GM12878 (cell line): ENCODE results near the gene RBMS3. TPM values are rescaled to one million over a fixed set of nuclear protein-coding genes. Genes with fewer than 3 reads are reported as not detected.

Experiments used
- ATAC-seq: fragments of 200-7000 bp; cut with Tn5 transposase; 3 replicates; pipeline ENCODE4 v1.9.1; 2020; ENCODE audit warnings: mild to moderate bottlenecking, moderate library complexity
- BruUV-seq: library from RNA; stranded (reverse); fragments of 400-500 nt; replicated peaks from 2 replicates; lab custom pipeline; 2021; lab: Mats Ljungman, UMichigan
- CTCF ChIA-PET: fragments of 300-600 bp; sonication (Branson Sonifier 250); formaldehyde crosslinking; extraction: SDS; loops from one replicate; lab custom pipeline; 2021; ENCODE audit warnings: inconsistent platforms; lab: Yijun Ruan, JAX
- POLR2A ChIA-PET: fragments of 350-600 bp; formaldehyde crosslinking; extraction: SDS; loops from one replicate; lab custom pipeline; 2021; ENCODE audit warnings: inconsistent platforms; lab: Charles Lee
- RAD21 ChIA-PET: fragments of 300-600 bp; sonication (Branson Sonifier 250); formaldehyde crosslinking; loops from one replicate; lab custom pipeline; 2023; ENCODE audit warnings: antibody characterized with exemption; ENCODE audit not compliant: unreplicated experiment; lab: Charles Lee
- SMC1A ChIA-PET: fragments of 300-600 bp; sonication (Branson Sonifier 250); formaldehyde crosslinking; loops from one replicate; lab custom pipeline; 2023; ENCODE audit not compliant: unreplicated experiment, uncharacterized antibody; lab: Charles Lee
- DNase-seq: peaks from one replicate; pipeline ENCODE4 v3.0.0-alpha.2; 2011; ENCODE audit warnings: low read depth, low spot score
- FAIRE-seq: peaks from 3 replicates; lab custom pipeline; 2011; peaks lifted over from hg19 to GRCh38; lab: Jason Lieb, UNC
- H2AFZ ChIP-seq: 2 replicates; pipeline ENCODE4 v1.6.0; 2011; ENCODE audit warnings: low read depth, low read length, control low read depth; ENCODE audit not compliant: control insufficient read depth
- H3K27ac ChIP-seq: 2 replicates; pipeline ENCODE4 v1.5.1; 2011; ENCODE audit warnings: control low read depth; ENCODE audit not compliant: control insufficient read depth, insufficient read depth
- H3K27me3 ChIP-seq, 2 experiments: replicated peaks in 1 of 2; 2 replicates each; pipeline versions ENCODE4 v1.6.0 to v1.6.1; 2011; ENCODE audit warnings: low read length in 1 of 2; ENCODE audit not compliant: control insufficient read depth in 2 of 2, insufficient read depth in 2 of 2
- H3K36me3 ChIP-seq, 2 experiments: 2 replicates each; pipeline ENCODE4 v1.5.1; 2011; ENCODE audit warnings: low read length in 1 of 2; ENCODE audit not compliant: control insufficient read depth in 2 of 2, insufficient read depth in 2 of 2
- H3K4me1 ChIP-seq: 2 replicates; pipeline ENCODE4 v1.6.1; 2011; ENCODE audit warnings: mild to moderate bottlenecking, low read length, moderate library complexity, mixed read lengths; ENCODE audit not compliant: control insufficient read depth, insufficient read depth
- H3K4me2 ChIP-seq: 2 replicates; pipeline ENCODE4 v1.6.0; 2011; ENCODE audit warnings: control low read depth; ENCODE audit not compliant: control insufficient read depth, insufficient read depth
- H3K4me3 ChIP-seq: fragments of 200-600 bp; sonication (generic); 2 replicates; pipeline ENCODE4 v1.5.1; 2016
- H3K79me2 ChIP-seq: 2 replicates; pipeline ENCODE4 v1.6.0; 2011; ENCODE audit warnings: low read length; ENCODE audit not compliant: control insufficient read depth, insufficient read depth
- H3K9ac ChIP-seq: 2 replicates; pipeline ENCODE4 v1.8.0; 2011; ENCODE audit warnings: low read length, control low read depth, mixed read lengths; ENCODE audit not compliant: control insufficient read depth, insufficient read depth
- H3K9me3 ChIP-seq: replicated peaks from 3 replicates; pipeline ENCODE4 v1.5.1; 2011; ENCODE audit warnings: mild to moderate bottlenecking, low read length; ENCODE audit not compliant: control insufficient read depth, insufficient read depth
- H4K20me1 ChIP-seq: 2 replicates; pipeline ENCODE4 v1.6.0; 2011; ENCODE audit not compliant: control insufficient read depth, insufficient read depth
- ATF7 ChIP-seq: fragments of 450-650 bp; IDR thresholded peaks from 2 replicates; pipeline ENCODE4 v1.6.1; 2016; ENCODE audit warnings: low read depth, mild to moderate bottlenecking
- BHLHE40 ChIP-seq, 2 experiments: fragments of 450-650 bp in 1 of 2; IDR thresholded peaks; 2 replicates each; pipeline ENCODE4 v1.6.1; 2011 to 2017; ENCODE audit warnings: low read depth in 2 of 2, borderline replicate concordance in 1 of 2, improper control_type of control experiment in 1 of 2, low read length in 1 of 2, mild to moderate bottlenecking in 1 of 2
- CEBPB ChIP-seq, 2 experiments: fragments of 150-350 bp in 1 of 2; IDR thresholded peaks; 2 replicates each; pipeline ENCODE4 v1.6.1; 2012 to 2014; ENCODE audit warnings: low read depth in 2 of 2, low read length in 2 of 2, borderline replicate concordance in 1 of 2, inconsistent platforms in 1 of 2
- DPF2 ChIP-seq: fragments of 450-650 bp; IDR thresholded peaks from 2 replicates; pipeline ENCODE4 v1.6.1; 2017; ENCODE audit warnings: mild to moderate bottlenecking
- ETV6 ChIP-seq, 2 experiments: fragments of 450-650 bp in 1 of 2; IDR thresholded peaks in 1 of 2; conservative IDR thresholded peaks in 1 of 2; 2 replicates each; pipeline ENCODE4 v1.6.1; 2014; ENCODE audit warnings: antibody characterized with exemption in 1 of 2, borderline replicate concordance in 1 of 2, low read depth in 1 of 2, mild to moderate bottlenecking in 1 of 2, moderate library complexity in 1 of 2
- GABPA ChIP-seq: IDR thresholded peaks from 2 replicates; pipeline ENCODE4 v1.6.1; 2014; ENCODE audit warnings: antibody characterized with exemption, low read depth, mild to moderate bottlenecking, inconsistent platforms
- IKZF2 ChIP-seq, 2 experiments: fragments of 450-650 bp; IDR thresholded peaks; 2 replicates each; pipeline ENCODE4 v1.6.1; 2017; ENCODE audit warnings: mild to moderate bottlenecking in 2 of 2, moderate library complexity in 2 of 2
- IRF4 ChIP-seq: IDR thresholded peaks from 2 replicates; pipeline ENCODE4 v1.6.1; 2011; ENCODE audit warnings: low read depth, low read length
- JUNB ChIP-seq: IDR thresholded peaks from 2 replicates; pipeline ENCODE4 v1.6.1; 2016; ENCODE audit warnings: antibody characterized with exemption, mild to moderate bottlenecking
- JUND ChIP-seq: IDR thresholded peaks from 2 replicates; pipeline ENCODE4 v1.6.1; 2012; ENCODE audit warnings: low read depth, mild to moderate bottlenecking, low read length, improper control_type of control experiment, moderate library complexity
- MEF2B ChIP-seq: fragments of 450-650 bp; IDR thresholded peaks from 2 replicates; pipeline ENCODE4 v1.6.1; 2018; ENCODE audit warnings: mild to moderate bottlenecking, moderate library complexity; ENCODE audit not compliant: partially characterized antibody, poor library complexity, severe bottlenecking
- MTA2 ChIP-seq: fragments of 450-650 bp; IDR thresholded peaks from 2 replicates; pipeline ENCODE4 v1.6.1; 2016; ENCODE audit warnings: low read depth, mild to moderate bottlenecking, moderate library complexity
- NBN ChIP-seq: fragments of 450-650 bp; IDR thresholded peaks from 2 replicates; pipeline ENCODE4 v1.6.1; 2016
- POU2F2 ChIP-seq: IDR thresholded peaks from 3 replicates; pipeline ENCODE4 v1.6.1; 2011; ENCODE audit warnings: low read depth, mild to moderate bottlenecking, low read length, borderline replicate concordance
- RBBP5 ChIP-seq: fragments of 200-600 bp; sonication (generic); conservative IDR thresholded peaks from 2 replicates; pipeline ENCODE4 v1.6.1; 2016
- SMARCA5 ChIP-seq: fragments of 450-650 bp; IDR thresholded peaks from 2 replicates; pipeline ENCODE4 v1.6.1; 2017; ENCODE audit warnings: mild to moderate bottlenecking
- TCF12 ChIP-seq: IDR thresholded peaks from 2 replicates; pipeline ENCODE4 v1.6.1; 2011; ENCODE audit warnings: low read depth, mild to moderate bottlenecking, low read length
- TCF3 ChIP-seq: IDR thresholded peaks from 2 replicates; pipeline ENCODE4 v1.6.1; 2012; ENCODE audit warnings: low read depth, mild to moderate bottlenecking, low read length, borderline replicate concordance; ENCODE audit not compliant: insufficient read depth
- ZNF217 ChIP-seq: fragments of 450-650 bp; IDR thresholded peaks from 2 replicates; pipeline ENCODE4 v1.6.1; 2017; ENCODE audit warnings: antibody characterized with exemption, mild to moderate bottlenecking
- WGBS: methylation state at CpG from one replicate; pipeline ENCODE4 v1.1.6; 2016; ENCODE audit warnings: low lambda C conversion rate; ENCODE audit not compliant: insufficient replicate concordance, insufficient coverage; ENCODE audit errors: missing lambda C conversion rate; 5-methylcytosine and 5-hydroxymethylcytosine counted together
- in situ Hi-C: fragments of 300-500 bp; cut with MboI; formaldehyde crosslinking; loops from 9 replicates; pipeline ENCODE4 v1.14.3; 2018; ENCODE audit warnings: mixed read lengths
- intact Hi-C: fragments of 100-400 bp; cut with micrococcal nuclease; formaldehyde crosslinking; loops from one replicate; pipeline ENCODE4 v1.14.2; 2022; ENCODE audit not compliant: unreplicated experiment
- polyA plus RNA-seq, 11 experiments: library from polyadenylated mRNA; depleted of rRNA in 4 of 11; unstranded in 6 of 11; stranded (reverse) in 5 of 11; fragments of >200 nt; fragmentation: Nextera tagmentation in 4 of 11; fragmentation: Illumina TruSeq in 1 of 11; extraction: Ambion mirVana in 4 of 11; extraction: Trizol in 1 of 11; gene quantifications; 1 replicate in 1 of 11; 2 replicates in 10 of 11; pipeline versions ENCODE4 v1.2.1 to v1.2.3, GENCODE V29; 2011 to 2016; ENCODE audit warnings: inconsistent platforms in 2 of 11, missing spikeins in 2 of 11, low read depth in 1 of 11
- total RNA-seq, 4 experiments: library from RNA; depleted of rRNA in 3 of 4; stranded (reverse); fragments of >200 nt in 3 of 4; fragmentation: Illumina TruSeq in 1 of 4; extraction: Trizol in 1 of 4; gene quantifications; 2 replicates each; pipeline versions ENCODE4 v1.2.1 to v1.2.3, GENCODE V29; 2013 to 2021
- TF ChIP-seq, protein P1 (sequence below): IDR thresholded peaks from 2 replicates; pipeline ENCODE4 v1.6.1; 2012; ENCODE audit warnings: improper control_type of control experiment, low read depth, low read length; ENCODE audit not compliant: insufficient replicate concordance

Gene RBMS3
- total and polyA plus RNA-seq, 10 of the 15 experiments (the other 5 are each of a cell fraction or from before 2014, with no cell fraction given): 0.79 to 4.7 (median 3.1) TPM

DNA sequence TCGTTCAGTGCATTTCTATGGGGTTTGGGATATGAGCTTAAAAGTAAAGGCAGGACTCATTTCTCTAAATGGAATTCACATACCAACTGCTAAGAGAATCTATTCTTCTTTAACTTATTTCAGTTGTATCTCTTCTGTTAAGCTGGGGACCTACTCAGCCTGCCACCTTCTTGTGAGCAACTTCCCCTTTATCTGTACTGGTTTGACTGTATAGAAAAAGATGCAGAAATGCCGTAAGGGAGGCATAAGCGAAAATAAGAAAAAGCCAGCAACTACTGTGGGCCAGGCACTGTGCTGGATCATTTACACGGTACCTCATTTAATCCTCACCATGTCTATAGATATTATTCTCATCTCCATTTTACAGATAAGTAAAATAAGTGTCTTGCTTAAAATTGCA, 38.4 kb downstream of the RBMS3 start:
- ATAC-seq: peak; percentile 91
- H3K79me2 ChIP-seq: no peaks in the 10 kb centered on the region; the same call in 1 of the 2 replicates
- ChIA-PET SMC1A (interaction anchor here (1.0 to 20.7 kb wide), 12 partner anchors 10 to 142 kb away, joined by 3 to 307 read pairs (median 4); no protein-coding TSS in a partner anchor), RAD21 (interaction anchor here (1.1 to 6.2 kb wide), 8 partner anchors 13 to 111 kb away, joined by 4 to 51 read pairs (median 6); partner anchors contain the start of gene RBMS3), POLR2A (interaction anchor here (1.0 to 2.7 kb wide), 6 partner anchors 12 to 36 kb away, joined by 3 to 14 read pairs (median 8); no protein-coding TSS in a partner anchor), CTCF (interaction anchor here (1.0 to 2.4 kb wide), 3 partner anchors 10 to 34 kb away, joined by 4 to 6 read pairs (median 6); no protein-coding TSS in a partner anchor)
- H3K4me2 ChIP-seq: peak overlapping the region; percentile 63
- H3K27ac ChIP-seq: no peak overlapping the region
- no peak overlapping the region for H3K9ac ChIP-seq
- in situ Hi-C loops: no loop called here
- peaks cover 5% of the 10 kb centered on the region; the same call in 1 of the 2 replicates for H3K4me1 ChIP-seq
- no peaks in the 10 kb centered on the region for H3K36me3 ChIP-seq
- H2AFZ ChIP-seq: no peak overlapping the region; the same call in 1 of the 2 replicates
- peak; percentile 55 for DNase-seq
- BruUV-seq: no TSS peak
- H3K9me3 ChIP-seq: no peaks in the 10 kb centered on the region; the same call in 2 of the 3 replicates
- H4K20me1 ChIP-seq: no peaks in the 10 kb centered on the region
- H3K4me3 ChIP-seq: no peak overlapping the region
- H3K27me3 ChIP-seq: no peaks in the 10 kb centered on the region
- intact Hi-C loops: loop anchor here (2.0 kb wide), 1 partner anchor 36 kb away; no protein-coding TSS in a partner anchor
- WGBS: 1% methylated on average over 4 of the region's 4 CpGs
- peak; percentile 89 for FAIRE-seq
- TF ChIP-seq JUNB: peak; percentile 62
- TF ChIP-seq, protein P1, sequence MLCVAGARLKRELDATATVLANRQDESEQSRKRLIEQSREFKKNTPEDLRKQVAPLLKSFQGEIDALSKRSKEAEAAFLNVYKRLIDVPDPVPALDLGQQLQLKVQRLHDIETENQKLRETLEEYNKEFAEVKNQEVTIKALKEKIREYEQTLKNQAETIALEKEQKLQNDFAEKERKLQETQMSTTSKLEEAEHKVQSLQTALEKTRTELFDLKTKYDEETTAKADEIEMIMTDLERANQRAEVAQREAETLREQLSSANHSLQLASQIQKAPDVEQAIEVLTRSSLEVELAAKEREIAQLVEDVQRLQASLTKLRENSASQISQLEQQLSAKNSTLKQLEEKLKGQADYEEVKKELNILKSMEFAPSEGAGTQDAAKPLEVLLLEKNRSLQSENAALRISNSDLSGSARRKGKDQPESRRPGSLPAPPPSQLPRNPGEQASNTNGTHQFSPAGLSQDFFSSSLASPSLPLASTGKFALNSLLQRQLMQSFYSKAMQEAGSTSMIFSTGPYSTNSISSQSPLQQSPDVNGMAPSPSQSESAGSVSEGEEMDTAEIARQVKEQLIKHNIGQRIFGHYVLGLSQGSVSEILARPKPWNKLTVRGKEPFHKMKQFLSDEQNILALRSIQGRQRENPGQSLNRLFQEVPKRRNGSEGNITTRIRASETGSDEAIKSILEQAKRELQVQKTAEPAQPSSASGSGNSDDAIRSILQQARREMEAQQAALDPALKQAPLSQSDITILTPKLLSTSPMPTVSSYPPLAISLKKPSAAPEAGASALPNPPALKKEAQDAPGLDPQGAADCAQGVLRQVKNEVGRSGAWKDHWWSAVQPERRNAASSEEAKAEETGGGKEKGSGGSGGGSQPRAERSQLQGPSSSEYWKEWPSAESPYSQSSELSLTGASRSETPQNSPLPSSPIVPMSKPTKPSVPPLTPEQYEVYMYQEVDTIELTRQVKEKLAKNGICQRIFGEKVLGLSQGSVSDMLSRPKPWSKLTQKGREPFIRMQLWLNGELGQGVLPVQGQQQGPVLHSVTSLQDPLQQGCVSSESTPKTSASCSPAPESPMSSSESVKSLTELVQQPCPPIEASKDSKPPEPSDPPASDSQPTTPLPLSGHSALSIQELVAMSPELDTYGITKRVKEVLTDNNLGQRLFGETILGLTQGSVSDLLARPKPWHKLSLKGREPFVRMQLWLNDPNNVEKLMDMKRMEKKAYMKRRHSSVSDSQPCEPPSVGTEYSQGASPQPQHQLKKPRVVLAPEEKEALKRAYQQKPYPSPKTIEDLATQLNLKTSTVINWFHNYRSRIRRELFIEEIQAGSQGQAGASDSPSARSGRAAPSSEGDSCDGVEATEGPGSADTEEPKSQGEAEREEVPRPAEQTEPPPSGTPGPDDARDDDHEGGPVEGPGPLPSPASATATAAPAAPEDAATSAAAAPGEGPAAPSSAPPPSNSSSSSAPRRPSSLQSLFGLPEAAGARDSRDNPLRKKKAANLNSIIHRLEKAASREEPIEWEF: no peak
- 0 out of 2 replicates have a peak, but pooled peaks have one; percentile 51 for TF ChIP-seq ZNF217
- TF ChIP-seq TCF3: no peak
- TF ChIP-seq GABPA: no peak
- TF ChIP-seq POU2F2: 0 out of 3 replicates have a peak, but pooled peaks have one; percentile 44
- TF ChIP-seq IKZF2 (IDR thresholded peaks at IDR 0.05): peak in 1 of 2 experiments; percentile 21; a peak in 1 of 4 replicates
- TF ChIP-seq CEBPB (IDR thresholded peaks at IDR 0.05; ENCODE audit: borderline replicate concordance in 1 of 2, low read depth in 2 of 2, low read length in 2 of 2): no peak
- no peak for TF ChIP-seq RBBP5
- TF ChIP-seq MEF2B: peak; percentile 13
- TF ChIP-seq BHLHE40 (IDR thresholded peaks at IDR 0.05; ENCODE audit: borderline replicate concordance in 1 of 2, low read depth in 2 of 2, low read length in 1 of 2): 0 out of 4 replicates have a peak, but pooled peaks of 1 of the 2 experiments have one; percentile 3
- peak; percentile 39; the same call in 1 of the 2 replicates for TF ChIP-seq IRF4
- 0 out of 4 replicates have a peak, but pooled peaks of 1 of the 2 experiments have one; percentile 14 for TF ChIP-seq ETV6 (conservative IDR thresholded peaks at IDR 0.05 in 1 of 2, IDR thresholded peaks at IDR 0.05 in 1 of 2; ENCODE audit: borderline replicate concordance in 1 of 2, low read depth in 1 of 2)
- 0 out of 2 replicates have a peak, but pooled peaks have one; percentile 61 for TF ChIP-seq JUND
- peak; percentile 70 for TF ChIP-seq DPF2
- 0 out of 2 replicates have a peak, but pooled peaks have one; percentile 34 for TF ChIP-seq NBN
- peak; percentile 27; the same call in 1 of the 2 replicates for TF ChIP-seq SMARCA5
- no peak for TF ChIP-seq TCF12
- TF ChIP-seq MTA2: 0 out of 2 replicates have a peak, but pooled peaks have one; percentile 30
- peak; percentile 23; the same call in 1 of the 2 replicates for TF ChIP-seq ATF7
